NCI-H1436 (cell line): ENCODE measurements around the gene AKAIN1.

Source experiments
- DNase-seq: peaks from one replicate; lab custom pipeline; 2025; lab: John Stamatoyannopoulos, UW

The AKAIN1 gene

GRCh38 chr18:5197032-5197434, at the start of gene AKAIN1:
AKAIN1 (minus strand) TSS chr18:5197257; CDS start chr18:5197053, 204 bp downstream.
- DNase-seq = no peak

- DNase-seq = no peak
Observed at GRCh38 chr18:5244941-5245340, 47.9 kb upstream of the AKAIN1 start.

GRCh38 chr18:5239447-5239846, 42.4 kb upstream of the AKAIN1 start:
- DNase-seq = no peak

GRCh38 chr18:5238371-5238976, 41.4 kb upstream of the AKAIN1 start:
- no peak for DNase-seq

GRCh38 chr18:5237723-5238370, 40.8 kb upstream of the AKAIN1 start:
- peak; percentile 72 for DNase-seq

- DNase-seq = no peak
Observed at GRCh38 chr18:5237083-5237722, 40.1 kb upstream of the AKAIN1 start.

GRCh38 chr18:5214583-5215351, 17.7 kb upstream of the AKAIN1 start:
- no peak for DNase-seq

- DNase-seq = no peak
Observed at GRCh38 chr18:5207471-5208150, 10.6 kb upstream of the AKAIN1 start.

GRCh38 chr18:5198311-5198710, 1.3 kb upstream of the AKAIN1 start:
- no peak for DNase-seq

- DNase-seq = no peak
Observed at GRCh38 chr18:5197461-5197860, 404 bp upstream of the AKAIN1 start.

- no peak for DNase-seq
Observed at GRCh38 chr18:5196253-5197031, 615 bp downstream of the AKAIN1 start.

- DNase-seq = no peak
Observed at GRCh38 chr18:5195656-5196055, 1.4 kb downstream of the AKAIN1 start.

GRCh38 chr18:5180254-5180653, 16.8 kb downstream of the AKAIN1 start:
- DNase-seq = no peak

- no peak for DNase-seq
Observed at GRCh38 chr18:5178519-5178918, 18.5 kb downstream of the AKAIN1 start.

GRCh38 chr18:5175378-5175777, 21.7 kb downstream of the AKAIN1 start:
- DNase-seq = no peak

- no peak for DNase-seq
Observed at GRCh38 chr18:5173646-5174045, 23.4 kb downstream of the AKAIN1 start.

- DNase-seq = no peak
Observed at GRCh38 chr18:5173236-5173635, 23.8 kb downstream of the AKAIN1 start.

GRCh38 chr18:5167831-5168230, 29.2 kb downstream of the AKAIN1 start:
- DNase-seq = no peak

- DNase-seq = no peak
Observed at GRCh38 chr18:5166606-5167280, 30.3 kb downstream of the AKAIN1 start.

GRCh38 chr18:5164903-5165302, 32.2 kb downstream of the AKAIN1 start:
- DNase-seq = no peak

- no peak for DNase-seq
Observed at GRCh38 chr18:5162111-5162510, 34.9 kb downstream of the AKAIN1 start.
